HepG2 (cell line): ENCODE data around the gene TARS3. TPM values are rescaled to one million over a fixed set of nuclear protein-coding genes. Genes with fewer than 3 reads are reported as not detected.

Experiments used
- MED8 ChIP-seq: sonication (generic); formaldehyde crosslinking; IDR thresholded peaks from 2 replicates; pipeline ENCODE4 v1.8.1; 2023; ENCODE audit warnings: mild to moderate bottlenecking, missing genetic modification reagents; ENCODE audit not compliant: insufficient replicate concordance
- NAIF1 ChIP-seq: sonication (generic); formaldehyde crosslinking; IDR thresholded peaks from 2 replicates; pipeline ENCODE4 v1.5.0; 2020; ENCODE audit warnings: mild to moderate bottlenecking, missing genetic modification reagents, borderline replicate concordance
- NFIC ChIP-seq: IDR thresholded peaks from 2 replicates; pipeline ENCODE4 v1.6.1; 2012; ENCODE audit warnings: mild to moderate bottlenecking, low read length, inconsistent platforms
- NRL ChIP-seq: sonication (generic); formaldehyde crosslinking; IDR thresholded peaks from 2 replicates; pipeline ENCODE4 v1.5.0; 2020; ENCODE audit warnings: missing genetic modification reagents, mild to moderate bottlenecking, moderate library complexity, borderline replicate concordance
- SALL1 ChIP-seq: sonication (generic); formaldehyde crosslinking; IDR thresholded peaks from 2 replicates; pipeline ENCODE4 v1.8.0; 2022; ENCODE audit warnings: mild to moderate bottlenecking, missing genetic modification reagents
- SAP130 ChIP-seq: IDR thresholded peaks from 2 replicates; pipeline ENCODE4 v1.6.1; 2016; ENCODE audit warnings: low read depth
- SOX5 ChIP-seq: IDR thresholded peaks from 2 replicates; pipeline ENCODE4 v1.6.1; 2016; ENCODE audit warnings: borderline replicate concordance
- TRIM24 ChIP-seq: sonication (generic); formaldehyde crosslinking; IDR thresholded peaks from 2 replicates; pipeline ENCODE4 v1.8.0; 2022; ENCODE audit warnings: mild to moderate bottlenecking, missing genetic modification reagents
- ZNF234 ChIP-seq: sonication (generic); formaldehyde crosslinking; conservative IDR thresholded peaks from 2 replicates; pipeline ENCODE4 v1.5.1; 2020; ENCODE audit warnings: mild to moderate bottlenecking, missing genetic modification reagents
- ZNF282 ChIP-seq: fragments of 450-650 bp; IDR thresholded peaks from 2 replicates; pipeline ENCODE4 v1.6.1; 2018; ENCODE audit not compliant: partially characterized antibody
- ZNF326 ChIP-seq: sonication (generic); formaldehyde crosslinking; IDR thresholded peaks from 2 replicates; pipeline ENCODE4 v1.4.0; 2020; ENCODE audit warnings: missing genetic modification reagents, borderline replicate concordance
- ZNF607 ChIP-seq: sonication (generic); formaldehyde crosslinking; IDR thresholded peaks from 2 replicates; pipeline ENCODE4 v1.5.1; 2020; ENCODE audit warnings: missing genetic modification reagents, mild to moderate bottlenecking, borderline replicate concordance
- ZNF713 ChIP-seq: sonication (generic); formaldehyde crosslinking; IDR thresholded peaks from 2 replicates; pipeline ENCODE4 v1.4.0; 2020; ENCODE audit warnings: mild to moderate bottlenecking, missing genetic modification reagents
- polyA plus RNA-seq, 8 experiments: library from polyadenylated mRNA; depleted of rRNA in 3 of 8; stranded (reverse) in 7 of 8; unstranded in 1 of 8; fragments of >200 nt; fragmentation: Illumina TruSeq in 4 of 8; extraction: Trizol in 4 of 8; gene quantifications; 2 replicates each; pipeline versions ENCODE4 v1.2.1 to v1.2.3, GENCODE V29; 2011 to 2016; ENCODE audit warnings: low read depth in 4 of 8, missing spikeins in 1 of 8, mixed read lengths in 1 of 8; ENCODE audit not compliant: insufficient read depth in 1 of 8
- total RNA-seq, 5 experiments: library from RNA; depleted of rRNA; stranded (reverse); fragments of >200 nt; fragmentation: Illumina TruSeq; extraction: Trizol; gene quantifications; 2 replicates each; pipeline ENCODE4 v1.2.3, GENCODE V29; 2016; ENCODE audit warnings: low read depth in 1 of 5
- TF ChIP-seq, protein P1 (sequence below): sonication (generic); formaldehyde crosslinking; IDR thresholded peaks from 2 replicates; pipeline ENCODE4 v1.4.0; 2020; ENCODE audit warnings: missing genetic modification reagents, borderline replicate concordance
- TF ChIP-seq, protein P2 (sequence below): sonication (generic); formaldehyde crosslinking; IDR thresholded peaks from 2 replicates; pipeline ENCODE4 v1.4.0; 2020; ENCODE audit warnings: missing genetic modification reagents
- TF ChIP-seq, protein P3 (sequence below): sonication (generic); formaldehyde crosslinking; IDR thresholded peaks from 2 replicates; pipeline ENCODE4 v1.8.1; 2023; ENCODE audit warnings: mild to moderate bottlenecking, missing genetic modification reagents, borderline replicate concordance
- TF ChIP-seq, protein P4 (sequence below): sonication (generic); formaldehyde crosslinking; IDR thresholded peaks from 2 replicates; pipeline ENCODE4 v1.4.0; 2020; ENCODE audit warnings: missing genetic modification reagents
- TF ChIP-seq, protein P5 (sequence below): sonication (generic); formaldehyde crosslinking; IDR thresholded peaks from 2 replicates; pipeline ENCODE4; 2020; ENCODE audit warnings: missing genetic modification reagents, mild to moderate bottlenecking, borderline replicate concordance

TARS3 gene
- total and polyA plus RNA-seq, 2 of the 13 experiments (the other 11 are each of a cell fraction or from before 2014, with no cell fraction given): 4.1 to 11.7 TPM

DNA sequence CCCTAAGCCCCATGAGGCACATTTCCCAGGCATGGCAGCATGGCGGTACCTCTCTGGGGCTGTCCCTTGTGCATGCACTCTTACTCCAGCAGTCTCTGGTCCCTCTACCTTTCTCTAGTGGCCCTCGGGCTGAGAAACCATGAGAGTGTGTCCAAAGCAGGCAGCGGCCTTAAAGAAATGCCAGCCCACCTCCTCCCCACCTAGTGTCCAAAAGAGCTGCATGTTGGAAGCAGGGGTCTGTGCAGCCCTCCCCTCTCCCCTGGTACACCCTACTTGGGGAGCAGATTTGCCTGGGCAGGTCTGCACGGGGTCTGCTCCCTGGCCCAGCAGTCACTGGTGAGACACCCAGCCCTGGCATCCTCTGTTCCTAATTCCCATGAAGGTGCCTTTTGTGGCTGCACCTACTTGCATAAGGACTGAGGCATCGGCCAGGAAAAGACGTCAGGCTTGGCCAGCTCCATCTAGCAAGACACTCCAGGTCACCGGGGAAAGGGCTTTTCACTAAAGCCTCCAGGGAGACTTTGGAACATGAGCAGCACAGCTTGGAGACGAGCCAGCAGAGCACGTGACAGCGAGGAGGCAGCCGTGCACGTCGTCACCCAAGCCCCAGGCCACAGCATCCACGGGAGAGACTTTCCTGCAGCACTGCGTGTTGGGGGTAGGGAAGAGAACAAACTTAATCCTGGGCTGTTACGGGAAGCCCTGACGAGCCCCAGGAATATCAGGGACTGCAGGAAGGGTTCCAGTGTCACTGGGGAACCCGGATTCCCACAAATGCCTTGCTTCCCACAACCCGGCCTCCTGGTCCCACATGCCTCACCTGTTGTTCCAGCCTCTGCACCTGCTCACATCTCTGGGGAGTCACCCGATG, 110.9 kb downstream of the TARS3 start (continued):
- TF ChIP-seq TRIM24 (CRISPR knock-in tag) (no peak; the same call in 1 of the 2 replicates), SAP130 (CRISPR knock-in tag) (peak; percentile 79), NAIF1 (no peak), ZNF713 (CRISPR knock-in tag) (no peak), SALL1 (peak; percentile 78), SOX5 (no peak), NFIC (peak; percentile 55; the same call in 1 of the 2 replicates), ZNF234 (CRISPR knock-in tag) (no peak), NRL (CRISPR knock-in tag) (no peak; the same call in 1 of the 2 replicates), ZNF326 (CRISPR knock-in tag) (no peak), MED8 (no peak), ZNF282 (no peak), ZNF607 (CRISPR knock-in tag) (no peak)
- TF ChIP-seq, protein P1, sequence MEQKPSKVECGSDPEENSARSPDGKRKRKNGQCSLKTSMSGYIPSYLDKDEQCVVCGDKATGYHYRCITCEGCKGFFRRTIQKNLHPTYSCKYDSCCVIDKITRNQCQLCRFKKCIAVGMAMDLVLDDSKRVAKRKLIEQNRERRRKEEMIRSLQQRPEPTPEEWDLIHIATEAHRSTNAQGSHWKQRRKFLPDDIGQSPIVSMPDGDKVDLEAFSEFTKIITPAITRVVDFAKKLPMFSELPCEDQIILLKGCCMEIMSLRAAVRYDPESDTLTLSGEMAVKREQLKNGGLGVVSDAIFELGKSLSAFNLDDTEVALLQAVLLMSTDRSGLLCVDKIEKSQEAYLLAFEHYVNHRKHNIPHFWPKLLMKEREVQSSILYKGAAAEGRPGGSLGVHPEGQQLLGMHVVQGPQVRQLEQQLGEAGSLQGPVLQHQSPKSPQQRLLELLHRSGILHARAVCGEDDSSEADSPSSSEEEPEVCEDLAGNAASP (CRISPR knock-in tag): peak; percentile 38; the same call in 1 of the 2 replicates
- TF ChIP-seq, protein P2, sequence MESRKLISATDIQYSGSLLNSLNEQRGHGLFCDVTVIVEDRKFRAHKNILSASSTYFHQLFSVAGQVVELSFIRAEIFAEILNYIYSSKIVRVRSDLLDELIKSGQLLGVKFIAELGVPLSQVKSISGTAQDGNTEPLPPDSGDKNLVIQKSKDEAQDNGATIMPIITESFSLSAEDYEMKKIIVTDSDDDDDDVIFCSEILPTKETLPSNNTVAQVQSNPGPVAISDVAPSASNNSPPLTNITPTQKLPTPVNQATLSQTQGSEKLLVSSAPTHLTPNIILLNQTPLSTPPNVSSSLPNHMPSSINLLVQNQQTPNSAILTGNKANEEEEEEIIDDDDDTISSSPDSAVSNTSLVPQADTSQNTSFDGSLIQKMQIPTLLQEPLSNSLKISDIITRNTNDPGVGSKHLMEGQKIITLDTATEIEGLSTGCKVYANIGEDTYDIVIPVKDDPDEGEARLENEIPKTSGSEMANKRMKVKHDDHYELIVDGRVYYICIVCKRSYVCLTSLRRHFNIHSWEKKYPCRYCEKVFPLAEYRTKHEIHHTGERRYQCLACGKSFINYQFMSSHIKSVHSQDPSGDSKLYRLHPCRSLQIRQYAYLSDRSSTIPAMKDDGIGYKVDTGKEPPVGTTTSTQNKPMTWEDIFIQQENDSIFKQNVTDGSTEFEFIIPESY (CRISPR knock-in tag): no peak
- TF ChIP-seq, protein P3, sequence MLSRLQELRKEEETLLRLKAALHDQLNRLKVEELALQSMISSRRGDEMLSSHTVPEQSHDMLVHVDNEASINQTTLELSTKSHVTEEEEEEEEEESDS: no peak
- TF ChIP-seq, protein P4, sequence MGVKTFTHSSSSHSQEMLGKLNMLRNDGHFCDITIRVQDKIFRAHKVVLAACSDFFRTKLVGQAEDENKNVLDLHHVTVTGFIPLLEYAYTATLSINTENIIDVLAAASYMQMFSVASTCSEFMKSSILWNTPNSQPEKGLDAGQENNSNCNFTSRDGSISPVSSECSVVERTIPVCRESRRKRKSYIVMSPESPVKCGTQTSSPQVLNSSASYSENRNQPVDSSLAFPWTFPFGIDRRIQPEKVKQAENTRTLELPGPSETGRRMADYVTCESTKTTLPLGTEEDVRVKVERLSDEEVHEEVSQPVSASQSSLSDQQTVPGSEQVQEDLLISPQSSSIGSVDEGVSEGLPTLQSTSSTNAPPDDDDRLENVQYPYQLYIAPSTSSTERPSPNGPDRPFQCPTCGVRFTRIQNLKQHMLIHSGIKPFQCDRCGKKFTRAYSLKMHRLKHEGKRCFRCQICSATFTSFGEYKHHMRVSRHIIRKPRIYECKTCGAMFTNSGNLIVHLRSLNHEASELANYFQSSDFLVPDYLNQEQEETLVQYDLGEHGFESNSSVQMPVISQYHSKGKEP (CRISPR knock-in tag): no peak
- TF ChIP-seq, protein P5, sequence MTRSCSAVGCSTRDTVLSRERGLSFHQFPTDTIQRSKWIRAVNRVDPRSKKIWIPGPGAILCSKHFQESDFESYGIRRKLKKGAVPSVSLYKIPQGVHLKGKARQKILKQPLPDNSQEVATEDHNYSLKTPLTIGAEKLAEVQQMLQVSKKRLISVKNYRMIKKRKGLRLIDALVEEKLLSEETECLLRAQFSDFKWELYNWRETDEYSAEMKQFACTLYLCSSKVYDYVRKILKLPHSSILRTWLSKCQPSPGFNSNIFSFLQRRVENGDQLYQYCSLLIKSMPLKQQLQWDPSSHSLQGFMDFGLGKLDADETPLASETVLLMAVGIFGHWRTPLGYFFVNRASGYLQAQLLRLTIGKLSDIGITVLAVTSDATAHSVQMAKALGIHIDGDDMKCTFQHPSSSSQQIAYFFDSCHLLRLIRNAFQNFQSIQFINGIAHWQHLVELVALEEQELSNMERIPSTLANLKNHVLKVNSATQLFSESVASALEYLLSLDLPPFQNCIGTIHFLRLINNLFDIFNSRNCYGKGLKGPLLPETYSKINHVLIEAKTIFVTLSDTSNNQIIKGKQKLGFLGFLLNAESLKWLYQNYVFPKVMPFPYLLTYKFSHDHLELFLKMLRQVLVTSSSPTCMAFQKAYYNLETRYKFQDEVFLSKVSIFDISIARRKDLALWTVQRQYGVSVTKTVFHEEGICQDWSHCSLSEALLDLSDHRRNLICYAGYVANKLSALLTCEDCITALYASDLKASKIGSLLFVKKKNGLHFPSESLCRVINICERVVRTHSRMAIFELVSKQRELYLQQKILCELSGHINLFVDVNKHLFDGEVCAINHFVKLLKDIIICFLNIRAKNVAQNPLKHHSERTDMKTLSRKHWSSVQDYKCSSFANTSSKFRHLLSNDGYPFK (CRISPR knock-in tag): no peak
